Adrenal gland (tissue), 5 donors: Measurements from ENCODE around the gene PSTPIP1.

ENCODE experiments used
- POLR2A ChIP-seq, 2 donors: fragments of 450-650 bp; IDR thresholded peaks; one replicate each; pipeline ENCODE4 v1.6.1; 2017; ENCODE audit warnings: antibody characterized with exemption in 2 of 2, mild to moderate bottlenecking in 2 of 2, moderate library complexity in 1 of 2
- TF ChIP-seq, protein P1 (sequence below), 6 experiments: fragments of 450-650 bp in 4 of 6; fragments of 200-600 bp in 2 of 6; sonication (generic) in 1 of 6; IDR thresholded peaks; 1 replicate in 5 of 6; 2 replicates in 1 of 6; pipeline versions ENCODE4 v1.5.1 to v1.8.0; 2016 to 2021; ENCODE audit warnings: antibody characterized with exemption in 6 of 6, mild to moderate bottlenecking in 2 of 6, moderate library complexity in 1 of 6
- donor health status: DM: no; HTN: no; CAD: no.

DNA sequence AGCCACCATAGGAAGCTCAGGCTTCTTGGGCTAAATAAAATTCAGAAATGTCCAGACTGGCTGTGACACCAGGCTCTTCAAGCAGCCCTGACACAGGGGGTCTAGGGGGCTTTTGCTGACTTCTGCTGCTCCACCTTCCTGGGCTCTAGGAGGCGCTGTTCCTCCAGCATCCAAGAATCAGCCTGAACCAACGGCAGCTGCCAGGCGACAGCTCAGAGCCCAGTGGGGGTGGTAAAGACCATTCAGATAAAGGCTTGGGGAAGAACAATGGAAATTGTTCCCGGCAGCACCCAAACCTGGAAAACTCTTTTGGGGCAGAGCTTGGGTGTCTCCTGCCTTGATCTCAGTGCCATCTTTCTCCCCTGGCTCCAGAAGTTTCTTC is 21.6 kb upstream of the PSTPIP1 start:
- TF ChIP-seq, protein P1, sequence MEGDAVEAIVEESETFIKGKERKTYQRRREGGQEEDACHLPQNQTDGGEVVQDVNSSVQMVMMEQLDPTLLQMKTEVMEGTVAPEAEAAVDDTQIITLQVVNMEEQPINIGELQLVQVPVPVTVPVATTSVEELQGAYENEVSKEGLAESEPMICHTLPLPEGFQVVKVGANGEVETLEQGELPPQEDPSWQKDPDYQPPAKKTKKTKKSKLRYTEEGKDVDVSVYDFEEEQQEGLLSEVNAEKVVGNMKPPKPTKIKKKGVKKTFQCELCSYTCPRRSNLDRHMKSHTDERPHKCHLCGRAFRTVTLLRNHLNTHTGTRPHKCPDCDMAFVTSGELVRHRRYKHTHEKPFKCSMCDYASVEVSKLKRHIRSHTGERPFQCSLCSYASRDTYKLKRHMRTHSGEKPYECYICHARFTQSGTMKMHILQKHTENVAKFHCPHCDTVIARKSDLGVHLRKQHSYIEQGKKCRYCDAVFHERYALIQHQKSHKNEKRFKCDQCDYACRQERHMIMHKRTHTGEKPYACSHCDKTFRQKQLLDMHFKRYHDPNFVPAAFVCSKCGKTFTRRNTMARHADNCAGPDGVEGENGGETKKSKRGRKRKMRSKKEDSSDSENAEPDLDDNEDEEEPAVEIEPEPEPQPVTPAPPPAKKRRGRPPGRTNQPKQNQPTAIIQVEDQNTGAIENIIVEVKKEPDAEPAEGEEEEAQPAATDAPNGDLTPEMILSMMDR (IDR thresholded peaks at IDR 0.05), result peak in 4 of 6 experiments; percentile 27 to 46 (median 38)
- TF ChIP-seq POLR2A (IDR thresholded peaks at IDR 0.05), result no peak
